HFF-Myc (cell line): ENCODE results near the gene ALDH1L2.

Experiments used
- DNase-seq: peaks from one replicate; pipeline ENCODE4 v3.0.0-alpha.2; 2011; ENCODE audit warnings: low read depth; ENCODE audit errors: extremely low read depth
- H3K4me3 ChIP-seq: replicated peaks from 2 replicates; pipeline ENCODE4 v1.5.1; 2011; ENCODE audit warnings: low read depth, mild to moderate bottlenecking, control low read depth, low read length
- CTCF ChIP-seq: IDR thresholded peaks from 2 replicates; pipeline ENCODE4 v1.5.1; 2012; ENCODE audit warnings: mild to moderate bottlenecking, low read depth, low read length, control low read depth; ENCODE audit errors: missing control alignments

The ALDH1L2 gene

GRCh38 chr12:105085501-105085900 is 1.2 kb upstream of the ALDH1L2 start:
- DNase-seq = no peak
- TF ChIP-seq CTCF = no peak
- H3K4me3 ChIP-seq = no peak overlapping the region

GRCh38 chr12:105083551-105084105 is 630 bp downstream of the ALDH1L2 start:
- H3K4me3 ChIP-seq = peak overlapping the region; percentile 86
- DNase-seq = no peak
- no peak for TF ChIP-seq CTCF

- peak overlapping the region; percentile 86 for H3K4me3 ChIP-seq
- TF ChIP-seq CTCF = no peak
- DNase-seq = no peak
Measured at GRCh38 chr12:105083031-105083430, 1.2 kb downstream of the ALDH1L2 start.

- H3K4me3 ChIP-seq = no peak overlapping the region
- TF ChIP-seq CTCF = no peak
- no peak for DNase-seq
Measured at GRCh38 chr12:105078712-105079570, 5.3 kb downstream of the ALDH1L2 start.

DNA sequence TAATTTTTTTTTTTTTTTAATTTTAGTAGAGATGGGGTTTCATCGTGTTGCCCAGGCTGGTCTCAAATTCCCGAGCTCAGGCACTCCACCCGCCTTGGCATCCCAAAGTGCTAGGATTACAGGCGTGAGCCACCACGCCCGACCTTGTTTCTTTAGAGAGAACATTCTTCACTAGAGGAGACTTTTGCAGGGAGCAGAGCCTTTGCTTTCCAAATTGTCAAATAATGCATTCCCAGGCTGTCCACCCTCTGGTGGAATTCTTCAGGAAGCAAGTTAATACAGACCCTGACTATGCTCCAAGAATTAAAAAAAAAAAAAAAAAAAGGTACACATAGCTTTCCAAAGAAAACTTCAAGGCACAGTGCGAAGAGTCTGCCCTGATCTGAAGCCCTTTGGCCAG is 6.8 kb downstream of the ALDH1L2 start:
- DNase-seq = no peak
- H3K4me3 ChIP-seq = no peak overlapping the region
- TF ChIP-seq CTCF = no peak

- no peak overlapping the region for H3K4me3 ChIP-seq
- DNase-seq = no peak
- TF ChIP-seq CTCF = no peak
Measured at GRCh38 chr12:105076913-105077312, 7.3 kb downstream of the ALDH1L2 start.

DNA sequence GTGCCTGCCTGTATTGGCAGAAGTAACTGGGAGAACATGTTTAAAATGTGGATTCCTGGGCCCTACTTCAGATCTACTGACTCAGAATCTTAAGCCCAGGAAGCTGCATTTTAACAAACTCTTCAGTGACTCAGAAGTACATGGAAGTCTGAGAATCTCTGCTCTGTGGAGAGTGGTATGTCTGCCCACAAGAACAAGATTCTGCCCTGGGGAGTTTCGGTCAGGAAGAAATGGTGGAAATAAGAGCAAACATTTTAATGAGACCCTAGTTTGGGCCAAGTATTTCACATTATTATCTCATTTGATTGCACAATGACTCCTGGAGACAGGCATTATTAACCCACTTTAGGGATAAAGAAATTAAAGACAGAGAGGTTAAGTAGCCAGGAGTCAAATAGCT is 8.2 kb downstream of the ALDH1L2 start:
- H3K4me3 ChIP-seq = no peak overlapping the region
- no peak for TF ChIP-seq CTCF
- DNase-seq = no peak
